Ascending aorta (tissue), 2 donors: ENCODE data around the gene CFAP74. TPM values are rescaled to one million over a fixed set of nuclear protein-coding genes. Genes with fewer than 3 reads are reported as not detected.
A peak's percentile ranks its signal among the peaks of the same experiment; 100 is the strongest.

Source experiments
- DNase-seq, 2 donors: peaks; one replicate each; pipeline ENCODE4 v3.0.0-alpha.2; 2019; ENCODE audit warnings: low spot score in 2 of 2
- H3K27ac ChIP-seq, 2 donors: fragments of 200-600 bp; sonication (generic); one replicate each; pipeline ENCODE4 v1.5.1; 2016 to 2017; ENCODE audit warnings: mild to moderate bottlenecking in 1 of 2
- H3K27me3 ChIP-seq: fragments of 200-600 bp; sonication (generic); one replicate; pipeline ENCODE4 v1.5.1; 2017
- H3K36me3 ChIP-seq, 2 donors: fragments of 200-600 bp; sonication (generic); one replicate each; pipeline ENCODE4 v1.5.1; 2016
- H3K4me1 ChIP-seq, 2 donors: fragments of 200-600 bp; sonication (generic); one replicate each; pipeline ENCODE4 v1.5.1; 2016 to 2017; ENCODE audit warnings: mild to moderate bottlenecking in 1 of 2
- H3K4me3 ChIP-seq, 2 donors: fragments of 200-600 bp; sonication (generic); one replicate each; pipeline ENCODE4 v1.5.1; 2016 to 2017; ENCODE audit warnings: mild to moderate bottlenecking in 1 of 2
- H3K9me3 ChIP-seq, 2 donors: fragments of 200-600 bp; sonication (generic); one replicate each; pipeline ENCODE4 v1.5.1; 2016
- CTCF ChIP-seq, 3 experiments: fragments of 200-600 bp in 2 of 3; fragments of 450-650 bp in 1 of 3; sonication (generic) in 2 of 3; IDR thresholded peaks; one replicate each; pipeline ENCODE4 v1.5.1; 2016 to 2019; ENCODE audit warnings: antibody characterized with exemption in 3 of 3, mild to moderate bottlenecking in 1 of 3, moderate library complexity in 1 of 3
- intact Hi-C: fragments of 100-400 bp; cut with DNase I; formaldehyde crosslinking; loops from one replicate; pipeline ENCODE4 v1.15.1; 2023
- total RNA-seq: library from RNA; depleted of rRNA; stranded (reverse); fragments of >200 nt; gene quantifications from one replicate; pipeline ENCODE4 v1.1.0, GENCODE V29; 2016

CFAP74 gene
- total RNA-seq, 1 donor from 2014 or later: not detected

- no peaks in the 10 kb centered on the region for H3K9me3 ChIP-seq
- H3K27ac ChIP-seq: no peak overlapping the region
- no peak for DNase-seq
- H3K4me1 ChIP-seq: peaks cover 0 to 3% of the 10 kb centered on the region in 2 donors
- no peaks in the 10 kb centered on the region for H3K36me3 ChIP-seq
- no peak for TF ChIP-seq CTCF (IDR thresholded peaks at IDR 0.05)
- peak overlapping the region; percentile 14 to 30 for H3K4me3 ChIP-seq
- H3K27me3 ChIP-seq: peaks cover 25% of the 10 kb centered on the region
- intact Hi-C loops: no loop called here
Observed at GRCh38 chr1:2019571-2020309, 16.2 kb upstream of the CFAP74 start.

- Histone ChIP-seq H3K9me3 (no peaks in the 10 kb centered on the region), H3K4me3 (peak within 1 kb of the TSS; percentile 14 to 30), H3K27me3 (peaks cover 25% of the 10 kb centered on the region), H3K4me1 (peaks cover 0 to 3% of the 10 kb centered on the region in 2 donors), H3K36me3 (no peaks in the 10 kb centered on the region), H3K27ac (no peak within 1 kb of the TSS)
- TF ChIP-seq CTCF (IDR thresholded peaks at IDR 0.05): no peak
- no peak for DNase-seq
- intact Hi-C loops: no loop called here
Observed at GRCh38 chr1:2019172-2019543, 15.6 kb upstream of the CFAP74 start, which contains the start of gene GABRD. Gene GABRD (plus strand): TSS chr1:2019345. CDS start chr1:2019424, 79 bp downstream.

GRCh38 chr1:2018217-2019171, 14.9 kb upstream of the CFAP74 start:
- H3K9me3 ChIP-seq: no peaks in the 10 kb centered on the region
- intact Hi-C loops: no loop called here
- H3K4me3 ChIP-seq: no peak overlapping the region
- no peaks in the 10 kb centered on the region for H3K36me3 ChIP-seq
- peaks cover 25% of the 10 kb centered on the region for H3K27me3 ChIP-seq
- no peak for TF ChIP-seq CTCF (IDR thresholded peaks at IDR 0.05)
- DNase-seq: no peak
- no peak overlapping the region for H3K27ac ChIP-seq
- H3K4me1 ChIP-seq: peaks cover 0 to 3% of the 10 kb centered on the region in 2 donors

- intact Hi-C loops: no loop called here
- H3K36me3 ChIP-seq: no peaks in the 10 kb centered on the region
- peaks cover 0 to 3% of the 10 kb centered on the region in 2 donors for H3K4me1 ChIP-seq
- no peak overlapping the region for H3K4me3 ChIP-seq
- DNase-seq: no peak
- no peak for TF ChIP-seq CTCF (IDR thresholded peaks at IDR 0.05)
- H3K27ac ChIP-seq: no peak overlapping the region
- no peaks in the 10 kb centered on the region for H3K9me3 ChIP-seq
- H3K27me3 ChIP-seq: peaks cover 9% of the 10 kb centered on the region
Observed at GRCh38 chr1:2016123-2016522, 12.5 kb upstream of the CFAP74 start.

- TF ChIP-seq CTCF (IDR thresholded peaks at IDR 0.05): no peak
- Histone ChIP-seq H3K9me3 (no peaks in the 10 kb centered on the region), H3K27me3 (peaks cover 7% of the 10 kb centered on the region), H3K4me3 (no peak overlapping the region), H3K27ac (no peak overlapping the region), H3K4me1 (peaks cover 0 to 3% of the 10 kb centered on the region in 2 donors), H3K36me3 (no peaks in the 10 kb centered on the region)
- intact Hi-C loops: no loop called here
- no peak for DNase-seq
Observed at GRCh38 chr1:2014741-2015735, 11.5 kb upstream of the CFAP74 start.
